ENCODE data around the gene FBXL19.

Gene FBXL19

DNA sequence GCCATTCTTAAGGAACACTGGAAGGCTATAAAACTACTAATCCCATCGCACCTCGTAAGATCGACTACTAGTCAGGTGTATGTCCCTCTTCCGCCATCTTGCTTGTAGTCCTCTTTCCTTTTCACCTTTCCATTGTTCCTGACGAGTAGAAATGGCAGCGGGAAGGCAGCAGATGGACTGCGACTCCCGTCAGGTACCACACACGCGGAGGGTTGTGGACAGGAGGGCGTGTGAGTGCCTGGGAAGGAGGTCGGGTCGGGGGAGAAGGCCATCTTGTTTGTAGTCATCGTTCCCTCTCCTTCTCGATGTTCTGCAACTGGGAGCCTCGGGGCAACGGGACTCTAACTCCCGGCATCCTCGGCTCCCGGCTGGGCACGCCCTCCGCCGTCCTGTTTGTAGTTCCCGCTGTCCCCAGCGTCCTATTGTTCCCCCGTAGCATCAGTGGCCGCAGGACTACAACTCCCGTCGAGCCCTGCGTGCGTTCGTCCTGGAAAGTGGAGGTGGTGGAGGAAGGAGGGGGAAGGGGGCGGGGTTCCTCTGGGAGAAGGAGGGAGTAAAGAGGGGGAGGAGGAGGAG, 324 bp upstream of the FBXL19 start (continued):
- TF ChIP-seq, protein P1, sequence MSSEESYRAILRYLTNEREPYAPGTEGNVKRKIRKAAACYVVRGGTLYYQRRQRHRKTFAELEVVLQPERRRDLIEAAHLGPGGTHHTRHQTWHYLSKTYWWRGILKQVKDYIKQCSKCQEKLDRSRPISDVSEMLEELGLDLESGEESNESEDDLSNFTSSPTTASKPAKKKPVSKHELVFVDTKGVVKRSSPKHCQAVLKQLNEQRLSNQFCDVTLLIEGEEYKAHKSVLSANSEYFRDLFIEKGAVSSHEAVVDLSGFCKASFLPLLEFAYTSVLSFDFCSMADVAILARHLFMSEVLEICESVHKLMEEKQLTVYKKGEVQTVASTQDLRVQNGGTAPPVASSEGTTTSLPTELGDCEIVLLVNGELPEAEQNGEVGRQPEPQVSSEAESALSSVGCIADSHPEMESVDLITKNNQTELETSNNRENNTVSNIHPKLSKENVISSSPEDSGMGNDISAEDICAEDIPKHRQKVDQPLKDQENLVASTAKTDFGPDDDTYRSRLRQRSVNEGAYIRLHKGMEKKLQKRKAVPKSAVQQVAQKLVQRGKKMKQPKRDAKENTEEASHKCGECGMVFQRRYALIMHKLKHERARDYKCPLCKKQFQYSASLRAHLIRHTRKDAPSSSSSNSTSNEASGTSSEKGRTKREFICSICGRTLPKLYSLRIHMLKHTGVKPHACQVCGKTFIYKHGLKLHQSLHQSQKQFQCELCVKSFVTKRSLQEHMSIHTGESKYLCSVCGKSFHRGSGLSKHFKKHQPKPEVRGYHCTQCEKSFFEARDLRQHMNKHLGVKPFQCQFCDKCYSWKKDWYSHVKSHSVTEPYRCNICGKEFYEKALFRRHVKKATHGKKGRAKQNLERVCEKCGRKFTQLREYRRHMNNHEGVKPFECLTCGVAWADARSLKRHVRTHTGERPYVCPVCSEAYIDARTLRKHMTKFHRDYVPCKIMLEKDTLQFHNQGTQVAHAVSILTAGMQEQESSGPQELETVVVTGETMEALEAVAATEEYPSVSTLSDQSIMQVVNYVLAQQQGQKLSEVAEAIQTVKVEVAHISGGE (tag by site-specific recombination; conservative IDR thresholded peaks at IDR 0.05; ENCODE audit: low read depth): peak; percentile 68
- TF ChIP-seq OSR2 (tag by site-specific recombination; IDR thresholded peaks at IDR 0.05) (peak; percentile 50; the same call in 1 of the 2 replicates), ZNF341 (tag by site-specific recombination; IDR thresholded peaks at IDR 0.05; ENCODE audit: low read depth) (peak; percentile 56), ZNF521 (tag by site-specific recombination; IDR thresholded peaks at IDR 0.05) (no peak), ZEB2 (tag by site-specific recombination; IDR thresholded peaks at IDR 0.05) (peak; percentile 99), MYNN (tag by site-specific recombination; IDR thresholded peaks at IDR 0.05; ENCODE audit: borderline replicate concordance) (no peak), ZNF571 (tag by site-specific recombination; IDR thresholded peaks at IDR 0.05) (no peak), ZNF777 (tag by site-specific recombination; IDR thresholded peaks at IDR 0.05; ENCODE audit: borderline replicate concordance) (no peak; the same call in 1 of the 2 replicates), TRIM28 (IDR thresholded peaks at IDR 0.05; ENCODE audit: borderline replicate concordance, low read length) (peak; percentile 95), ZNF423 (tag by site-specific recombination; IDR thresholded peaks at IDR 0.05) (no peak), ZNF768 (tag by site-specific recombination; IDR thresholded peaks at IDR 0.05) (no peak), ZIC2 (tag by site-specific recombination; IDR thresholded peaks at IDR 0.05) (no peak), ZNF23 (tag by site-specific recombination; IDR thresholded peaks at IDR 0.05; ENCODE audit: borderline replicate concordance) (no peak), ZNF132 (tag by site-specific recombination; IDR thresholded peaks at IDR 0.05; ENCODE audit: borderline replicate concordance) (no peak), ZNF223 (tag by site-specific recombination; IDR thresholded peaks at IDR 0.05) (no peak), ZNF292 (tag by site-specific recombination; IDR thresholded peaks at IDR 0.05; ENCODE audit: borderline replicate concordance, low read depth) (no peak), REPIN1 (tag by site-specific recombination; IDR thresholded peaks at IDR 0.05; ENCODE audit: low read depth) (no peak), ZBTB17 (tag by site-specific recombination; IDR thresholded peaks at IDR 0.05) (peak; percentile 100), ZXDB (tag by site-specific recombination; IDR thresholded peaks at IDR 0.05) (peak; percentile 81), HOXC10 (CRISPR knock-in tag; IDR thresholded peaks at IDR 0.05) (no peak), ZNF658 (tag by site-specific recombination; IDR thresholded peaks at IDR 0.05) (no peak), YY1 (tag by site-specific recombination; IDR thresholded peaks at IDR 0.05) (peak; percentile 98)
- TF ChIP-seq, protein P2, sequence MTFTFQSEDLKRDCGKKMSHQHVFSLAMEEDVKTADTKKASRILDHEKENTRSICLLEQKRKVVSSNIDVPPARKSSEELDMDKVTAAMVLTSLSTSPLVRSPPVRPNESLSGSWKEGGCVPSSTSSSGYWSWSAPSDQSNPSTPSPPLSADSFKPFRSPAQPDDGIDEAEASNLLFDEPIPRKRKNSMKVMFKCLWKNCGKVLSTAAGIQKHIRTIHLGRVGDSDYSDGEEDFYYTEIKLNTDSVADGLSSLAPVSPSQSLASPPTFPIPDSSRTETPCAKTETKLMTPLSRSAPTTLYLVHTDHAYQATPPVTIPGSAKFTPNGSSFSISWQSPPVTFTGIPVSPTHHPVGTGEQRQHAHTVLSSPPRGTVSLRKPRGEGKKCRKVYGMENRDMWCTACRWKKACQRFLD (tag by site-specific recombination; IDR thresholded peaks at IDR 0.05): no peak
- TF ChIP-seq, protein P3, sequence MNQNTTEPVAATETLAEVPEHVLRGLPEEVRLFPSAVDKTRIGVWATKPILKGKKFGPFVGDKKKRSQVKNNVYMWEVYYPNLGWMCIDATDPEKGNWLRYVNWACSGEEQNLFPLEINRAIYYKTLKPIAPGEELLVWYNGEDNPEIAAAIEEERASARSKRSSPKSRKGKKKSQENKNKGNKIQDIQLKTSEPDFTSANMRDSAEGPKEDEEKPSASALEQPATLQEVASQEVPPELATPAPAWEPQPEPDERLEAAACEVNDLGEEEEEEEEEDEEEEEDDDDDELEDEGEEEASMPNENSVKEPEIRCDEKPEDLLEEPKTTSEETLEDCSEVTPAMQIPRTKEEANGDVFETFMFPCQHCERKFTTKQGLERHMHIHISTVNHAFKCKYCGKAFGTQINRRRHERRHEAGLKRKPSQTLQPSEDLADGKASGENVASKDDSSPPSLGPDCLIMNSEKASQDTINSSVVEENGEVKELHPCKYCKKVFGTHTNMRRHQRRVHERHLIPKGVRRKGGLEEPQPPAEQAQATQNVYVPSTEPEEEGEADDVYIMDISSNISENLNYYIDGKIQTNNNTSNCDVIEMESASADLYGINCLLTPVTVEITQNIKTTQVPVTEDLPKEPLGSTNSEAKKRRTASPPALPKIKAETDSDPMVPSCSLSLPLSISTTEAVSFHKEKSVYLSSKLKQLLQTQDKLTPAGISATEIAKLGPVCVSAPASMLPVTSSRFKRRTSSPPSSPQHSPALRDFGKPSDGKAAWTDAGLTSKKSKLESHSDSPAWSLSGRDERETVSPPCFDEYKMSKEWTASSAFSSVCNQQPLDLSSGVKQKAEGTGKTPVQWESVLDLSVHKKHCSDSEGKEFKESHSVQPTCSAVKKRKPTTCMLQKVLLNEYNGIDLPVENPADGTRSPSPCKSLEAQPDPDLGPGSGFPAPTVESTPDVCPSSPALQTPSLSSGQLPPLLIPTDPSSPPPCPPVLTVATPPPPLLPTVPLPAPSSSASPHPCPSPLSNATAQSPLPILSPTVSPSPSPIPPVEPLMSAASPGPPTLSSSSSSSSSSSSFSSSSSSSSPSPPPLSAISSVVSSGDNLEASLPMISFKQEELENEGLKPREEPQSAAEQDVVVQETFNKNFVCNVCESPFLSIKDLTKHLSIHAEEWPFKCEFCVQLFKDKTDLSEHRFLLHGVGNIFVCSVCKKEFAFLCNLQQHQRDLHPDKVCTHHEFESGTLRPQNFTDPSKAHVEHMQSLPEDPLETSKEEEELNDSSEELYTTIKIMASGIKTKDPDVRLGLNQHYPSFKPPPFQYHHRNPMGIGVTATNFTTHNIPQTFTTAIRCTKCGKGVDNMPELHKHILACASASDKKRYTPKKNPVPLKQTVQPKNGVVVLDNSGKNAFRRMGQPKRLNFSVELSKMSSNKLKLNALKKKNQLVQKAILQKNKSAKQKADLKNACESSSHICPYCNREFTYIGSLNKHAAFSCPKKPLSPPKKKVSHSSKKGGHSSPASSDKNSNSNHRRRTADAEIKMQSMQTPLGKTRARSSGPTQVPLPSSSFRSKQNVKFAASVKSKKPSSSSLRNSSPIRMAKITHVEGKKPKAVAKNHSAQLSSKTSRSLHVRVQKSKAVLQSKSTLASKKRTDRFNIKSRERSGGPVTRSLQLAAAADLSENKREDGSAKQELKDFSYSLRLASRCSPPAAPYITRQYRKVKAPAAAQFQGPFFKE (tag by site-specific recombination; IDR thresholded peaks at IDR 0.05; ENCODE audit: borderline replicate concordance): no peak
- TF ChIP-seq, protein P4, sequence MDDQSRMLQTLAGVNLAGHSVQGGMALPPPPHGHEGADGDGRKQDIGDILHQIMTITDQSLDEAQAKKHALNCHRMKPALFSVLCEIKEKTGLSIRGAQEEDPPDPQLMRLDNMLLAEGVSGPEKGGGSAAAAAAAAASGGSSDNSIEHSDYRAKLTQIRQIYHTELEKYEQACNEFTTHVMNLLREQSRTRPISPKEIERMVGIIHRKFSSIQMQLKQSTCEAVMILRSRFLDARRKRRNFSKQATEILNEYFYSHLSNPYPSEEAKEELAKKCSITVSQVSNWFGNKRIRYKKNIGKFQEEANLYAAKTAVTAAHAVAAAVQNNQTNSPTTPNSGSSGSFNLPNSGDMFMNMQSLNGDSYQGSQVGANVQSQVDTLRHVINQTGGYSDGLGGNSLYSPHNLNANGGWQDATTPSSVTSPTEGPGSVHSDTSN (CRISPR knock-in tag; IDR thresholded peaks at IDR 0.05): no peak
- TF ChIP-seq, protein P5, sequence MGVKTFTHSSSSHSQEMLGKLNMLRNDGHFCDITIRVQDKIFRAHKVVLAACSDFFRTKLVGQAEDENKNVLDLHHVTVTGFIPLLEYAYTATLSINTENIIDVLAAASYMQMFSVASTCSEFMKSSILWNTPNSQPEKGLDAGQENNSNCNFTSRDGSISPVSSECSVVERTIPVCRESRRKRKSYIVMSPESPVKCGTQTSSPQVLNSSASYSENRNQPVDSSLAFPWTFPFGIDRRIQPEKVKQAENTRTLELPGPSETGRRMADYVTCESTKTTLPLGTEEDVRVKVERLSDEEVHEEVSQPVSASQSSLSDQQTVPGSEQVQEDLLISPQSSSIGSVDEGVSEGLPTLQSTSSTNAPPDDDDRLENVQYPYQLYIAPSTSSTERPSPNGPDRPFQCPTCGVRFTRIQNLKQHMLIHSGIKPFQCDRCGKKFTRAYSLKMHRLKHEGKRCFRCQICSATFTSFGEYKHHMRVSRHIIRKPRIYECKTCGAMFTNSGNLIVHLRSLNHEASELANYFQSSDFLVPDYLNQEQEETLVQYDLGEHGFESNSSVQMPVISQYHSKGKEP (tag by site-specific recombination; IDR thresholded peaks at IDR 0.05): no peak
